ENCODE results near the gene ACACB.

Gene ACACB

DNA sequence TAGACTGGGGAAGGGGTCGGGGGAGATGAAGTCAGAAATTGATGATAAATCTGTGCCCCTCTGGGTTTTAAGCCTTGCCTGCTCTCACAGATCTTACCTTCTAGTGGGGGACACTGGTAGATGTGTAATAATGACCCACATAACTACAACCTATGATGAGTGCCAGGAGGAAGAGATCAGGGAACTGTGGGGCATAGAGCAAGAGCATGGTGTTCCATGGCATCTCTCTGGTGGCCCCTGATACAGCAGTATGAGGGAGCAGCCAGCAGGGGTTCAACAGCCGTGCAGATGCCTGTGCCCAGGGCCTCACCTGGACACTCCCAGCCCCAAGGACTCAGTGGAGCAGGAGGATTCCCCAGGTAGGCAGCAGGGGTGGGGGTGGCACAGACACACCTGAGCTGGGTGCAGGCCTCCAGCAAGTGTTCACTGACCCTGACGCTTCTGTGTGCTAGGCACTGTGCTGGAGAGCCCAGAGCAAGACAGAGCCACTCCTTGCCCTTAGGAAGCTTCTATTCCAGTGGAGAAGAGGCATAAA, 5.0 kb downstream of the ACACB start:
- Mint-ChIP-seq H3K36me3 (ENCODE audit: low read depth) (no peaks in the 10 kb centered on the region), H3K9me3 (no peaks in the 10 kb centered on the region), H3K27me3 (no peaks in the 10 kb centered on the region), H3K4me1 (ENCODE audit: low read depth) (no peaks in the 10 kb centered on the region), H3K27ac (no peak overlapping the region), H3K4me3 (no peak overlapping the region)
- no peak for DNase-seq

GRCh38 chr12:109124878-109125648, 8.7 kb downstream of the ACACB start:
- Mint-ChIP-seq H3K27me3 (no peaks in the 10 kb centered on the region), H3K27ac (no peak overlapping the region), H3K9me3 (no peaks in the 10 kb centered on the region), H3K36me3 (ENCODE audit: low read depth) (no peaks in the 10 kb centered on the region), H3K4me3 (no peak overlapping the region), H3K4me1 (ENCODE audit: low read depth) (no peaks in the 10 kb centered on the region)
- DNase-seq, result no peak

DNA sequence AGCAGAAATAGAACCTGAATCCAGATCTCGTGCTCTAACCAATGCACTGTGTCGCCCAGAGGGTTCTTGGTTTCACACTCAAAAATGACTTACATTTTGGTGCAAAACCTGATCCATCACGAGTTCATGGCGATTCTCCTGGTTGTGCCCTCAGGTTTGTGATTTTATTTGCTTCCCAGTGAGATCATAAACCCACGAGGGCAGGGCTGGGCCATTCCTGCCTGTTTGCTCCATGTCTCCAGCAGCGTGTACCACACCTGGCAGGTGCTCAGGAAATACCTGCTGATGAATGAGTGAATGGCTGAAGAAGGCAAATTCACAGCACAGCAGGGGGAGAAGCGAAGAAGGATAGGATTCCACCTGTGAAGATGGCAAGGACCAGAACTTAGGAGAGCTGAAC, 9.4 kb downstream of the ACACB start:
- no peak for DNase-seq
- Mint-ChIP-seq H3K4me3 (no peak overlapping the region), H3K9me3 (no peaks in the 10 kb centered on the region), H3K36me3 (ENCODE audit: low read depth) (no peaks in the 10 kb centered on the region), H3K27ac (no peak overlapping the region), H3K27me3 (no peaks in the 10 kb centered on the region), H3K4me1 (ENCODE audit: low read depth) (no peaks in the 10 kb centered on the region)

GRCh38 chr12:109126784-109127183, 10.4 kb downstream of the ACACB start:
- Mint-ChIP-seq H3K27ac (no peak overlapping the region), H3K27me3 (no peaks in the 10 kb centered on the region), H3K4me1 (ENCODE audit: low read depth) (no peaks in the 10 kb centered on the region), H3K9me3 (no peaks in the 10 kb centered on the region), H3K4me3 (no peak overlapping the region), H3K36me3 (ENCODE audit: low read depth) (no peaks in the 10 kb centered on the region)
- no peak for DNase-seq

DNA sequence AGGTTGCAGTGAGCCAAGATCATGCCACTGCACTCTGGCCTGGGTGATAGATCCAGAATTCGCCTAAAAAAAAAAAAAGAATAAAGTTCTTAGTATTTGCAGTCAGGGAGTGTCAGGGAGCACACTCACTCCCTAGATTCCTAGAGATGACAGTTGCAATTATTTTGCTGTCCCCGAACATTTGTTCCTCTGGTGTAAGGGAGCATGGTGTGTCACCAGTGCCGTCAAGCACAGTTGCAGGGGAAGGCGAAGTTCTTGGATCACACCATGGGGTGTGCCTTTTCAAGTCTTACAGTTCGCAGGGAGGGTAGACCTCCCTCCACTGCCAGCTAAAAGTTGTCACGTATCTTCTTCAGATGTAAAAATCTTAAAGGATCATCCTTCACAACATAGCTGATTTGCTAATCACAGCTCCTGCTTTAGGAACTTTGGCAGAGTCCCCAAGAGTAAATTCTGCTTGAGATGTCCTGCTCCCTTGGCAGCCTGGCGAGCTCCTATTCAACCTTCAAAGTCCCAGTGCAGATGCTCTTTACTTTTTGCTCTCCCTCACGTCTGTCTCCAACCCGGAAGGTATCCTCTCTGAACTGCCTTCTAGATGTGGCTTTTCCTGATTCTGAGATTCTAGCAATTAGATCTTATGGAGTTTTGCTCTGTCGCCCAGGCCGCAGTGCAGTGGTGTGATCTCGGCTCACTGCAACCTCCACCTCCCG, 11.3 kb downstream of the ACACB start:
- no peaks in the 10 kb centered on the region for H3K36me3 Mint-ChIP-seq (ENCODE audit: low read depth)
- no peak overlapping the region for H3K4me3 Mint-ChIP-seq
- H3K9me3 Mint-ChIP-seq, result no peaks in the 10 kb centered on the region
- no peaks in the 10 kb centered on the region for H3K4me1 Mint-ChIP-seq (ENCODE audit: low read depth)
- no peak for DNase-seq
- H3K27ac Mint-ChIP-seq, result no peak overlapping the region
- no peaks in the 10 kb centered on the region for H3K27me3 Mint-ChIP-seq

GRCh38 chr12:109130297-109131153, 14.1 kb downstream of the ACACB start:
- Mint-ChIP-seq H3K9me3 (peaks cover 1% of the 10 kb centered on the region), H3K4me3 (no peak overlapping the region)
- no peak for DNase-seq

DNA sequence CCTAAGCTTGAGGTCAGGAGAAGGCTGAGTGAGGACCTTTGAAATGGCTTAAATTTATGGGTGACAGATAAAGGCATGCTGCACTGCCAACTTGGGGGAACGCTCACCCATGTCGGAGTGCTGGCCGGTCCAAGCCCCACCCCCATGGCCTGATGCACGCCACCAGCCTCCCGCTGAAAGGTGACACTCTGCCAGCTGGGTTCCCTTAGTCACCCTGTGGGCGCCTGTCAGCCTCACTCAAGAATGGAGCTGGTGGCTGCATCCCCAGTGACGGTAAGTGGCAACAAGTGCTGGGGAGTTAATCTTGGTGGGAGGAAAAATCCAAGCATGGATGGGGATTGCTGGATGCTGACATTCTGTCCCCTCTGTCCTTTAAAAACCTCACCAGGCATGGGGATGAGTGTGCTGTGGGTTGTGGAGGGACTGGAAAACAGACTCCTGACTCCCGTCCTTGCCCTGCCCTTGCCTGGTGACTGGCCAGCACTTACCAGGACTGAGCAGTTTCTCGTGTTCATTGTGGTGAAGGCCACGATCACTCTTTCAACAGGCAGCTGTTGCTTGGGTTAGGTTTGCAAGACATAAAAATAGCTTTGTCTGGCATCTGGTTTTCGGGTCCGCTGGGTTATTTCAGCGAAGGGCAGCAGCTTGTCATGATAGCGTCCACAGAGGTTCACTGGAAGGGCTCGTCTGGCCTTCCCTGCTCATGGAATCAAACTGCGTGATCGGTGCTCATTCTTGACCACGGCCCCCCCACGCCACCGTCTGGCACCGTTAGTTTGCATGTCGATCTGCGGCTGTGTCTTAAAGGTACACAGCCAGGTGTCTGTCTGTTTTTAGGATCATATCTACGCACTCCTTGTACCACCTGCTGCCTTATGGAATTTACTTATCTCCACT, 15.0 kb downstream of the ACACB start:
- H3K36me3 Mint-ChIP-seq (ENCODE audit: low read depth), result no peaks in the 10 kb centered on the region
- no peak for DNase-seq
- no peaks in the 10 kb centered on the region for H3K27me3 Mint-ChIP-seq
- no peaks in the 10 kb centered on the region for H3K4me1 Mint-ChIP-seq (ENCODE audit: low read depth)
- no peak overlapping the region for H3K27ac Mint-ChIP-seq
- H3K4me3 Mint-ChIP-seq, result no peak overlapping the region
- H3K9me3 Mint-ChIP-seq, result peaks cover 2% of the 10 kb centered on the region

More at GRCh38 chr12:109130297-109131153, 14.1 kb downstream of the ACACB start:
- Mint-ChIP-seq H3K27ac (no peak overlapping the region), H3K4me1 (ENCODE audit: low read depth) (no peaks in the 10 kb centered on the region), H3K36me3 (ENCODE audit: low read depth) (no peaks in the 10 kb centered on the region), H3K27me3 (no peaks in the 10 kb centered on the region)

GRCh38 chr12:109134186-109134917, 18.0 kb downstream of the ACACB start:
- Mint-ChIP-seq H3K4me1 (ENCODE audit: low read depth) (no peaks in the 10 kb centered on the region), H3K36me3 (ENCODE audit: low read depth) (no peaks in the 10 kb centered on the region), H3K9me3 (peaks cover 2% of the 10 kb centered on the region), H3K27me3 (peaks cover 4% of the 10 kb centered on the region), H3K27ac (no peak overlapping the region), H3K4me3 (no peak overlapping the region)
- no peak for DNase-seq

GRCh38 chr12:109137055-109137454, 20.7 kb downstream of the ACACB start:
- H3K27ac Mint-ChIP-seq, result no peak overlapping the region
- H3K4me3 Mint-ChIP-seq, result no peak overlapping the region
- H3K36me3 Mint-ChIP-seq (ENCODE audit: low read depth), result no peaks in the 10 kb centered on the region
- H3K27me3 Mint-ChIP-seq, result peaks cover 4% of the 10 kb centered on the region
- H3K9me3 Mint-ChIP-seq, result peaks cover 2% of the 10 kb centered on the region
- DNase-seq, result no peak
- no peaks in the 10 kb centered on the region for H3K4me1 Mint-ChIP-seq (ENCODE audit: low read depth)

DNA sequence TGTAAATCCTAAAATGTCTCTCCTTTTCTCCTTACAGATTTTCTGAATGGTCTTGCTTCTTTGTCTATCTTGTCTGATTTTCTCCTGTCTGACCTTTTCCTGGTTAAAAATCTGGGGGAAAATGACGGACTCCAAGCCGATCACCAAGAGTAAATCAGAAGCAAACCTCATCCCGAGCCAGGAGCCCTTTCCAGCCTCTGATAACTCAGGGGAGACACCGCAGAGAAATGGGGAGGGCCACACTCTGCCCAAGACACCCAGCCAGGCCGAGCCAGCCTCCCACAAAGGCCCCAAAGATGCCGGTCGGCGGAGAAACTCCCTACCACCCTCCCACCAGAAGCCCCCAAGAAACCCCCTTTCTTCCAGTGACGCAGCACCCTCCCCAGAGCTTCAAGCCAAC, 23.0 kb downstream of the ACACB start:
- DNase-seq, result no peak
- Mint-ChIP-seq H3K4me1 (ENCODE audit: low read depth) (peaks cover 3% of the 10 kb centered on the region), H3K36me3 (ENCODE audit: low read depth) (no peaks in the 10 kb centered on the region), H3K9me3 (peaks cover 2% of the 10 kb centered on the region), H3K27ac (no peak overlapping the region), H3K27me3 (peaks cover 4% of the 10 kb centered on the region), H3K4me3 (no peak overlapping the region)

DNA sequence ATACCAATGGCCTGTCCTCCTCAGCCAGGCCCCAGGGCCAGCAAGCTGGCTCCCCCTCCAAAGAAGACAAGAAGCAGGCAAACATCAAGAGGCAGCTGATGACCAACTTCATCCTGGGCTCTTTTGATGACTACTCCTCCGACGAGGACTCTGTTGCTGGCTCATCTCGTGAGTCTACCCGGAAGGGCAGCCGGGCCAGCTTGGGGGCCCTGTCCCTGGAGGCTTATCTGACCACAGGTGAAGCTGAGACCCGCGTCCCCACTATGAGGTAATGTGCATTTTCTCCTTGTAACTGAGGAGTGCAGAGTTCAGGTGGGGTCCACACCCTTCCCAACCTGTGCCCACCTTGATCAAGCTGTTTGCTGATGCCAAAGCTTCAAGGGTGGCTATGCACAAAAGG, 23.4 kb downstream of the ACACB start:
- H3K27me3 Mint-ChIP-seq, result peaks cover 4% of the 10 kb centered on the region
- H3K4me3 Mint-ChIP-seq, result no peak overlapping the region
- H3K9me3 Mint-ChIP-seq, result peaks cover 2% of the 10 kb centered on the region
- H3K36me3 Mint-ChIP-seq (ENCODE audit: low read depth), result no peaks in the 10 kb centered on the region
- no peak for DNase-seq
- H3K27ac Mint-ChIP-seq, result no peak overlapping the region
- peaks cover 3% of the 10 kb centered on the region for H3K4me1 Mint-ChIP-seq (ENCODE audit: low read depth)

- no peak for DNase-seq
- Mint-ChIP-seq H3K36me3 (ENCODE audit: low read depth) (no peaks in the 10 kb centered on the region), H3K4me1 (ENCODE audit: low read depth) (peaks cover 3% of the 10 kb centered on the region), H3K4me3 (no peak overlapping the region), H3K27ac (no peak overlapping the region), H3K9me3 (peaks cover under 1% of the 10 kb centered on the region), H3K27me3 (peaks cover 4% of the 10 kb centered on the region)
Observed at GRCh38 chr12:109140560-109140959, 24.2 kb downstream of the ACACB start.

- Mint-ChIP-seq H3K27me3 (no peaks in the 10 kb centered on the region), H3K36me3 (ENCODE audit: low read depth) (no peaks in the 10 kb centered on the region), H3K27ac (no peak overlapping the region), H3K4me3 (no peak overlapping the region), H3K9me3 (no peaks in the 10 kb centered on the region), H3K4me1 (ENCODE audit: low read depth) (peaks cover 3% of the 10 kb centered on the region)
- no peak for DNase-seq
Observed at GRCh38 chr12:109144224-109144623, 27.8 kb downstream of the ACACB start.
